NCI-H2227 (cell line): ENCODE data around the gene PCDHGA9.
A peak's percentile ranks its signal among the peaks of the same experiment; 100 is the strongest.
"Not testable (repeated sequence)": the region's sequence is repeated elsewhere in the genome, so short reads cannot be mapped to it uniquely, and the experiment has no call there.

Experiments used
- DNase-seq: peaks from one replicate; lab custom pipeline; 2025; ENCODE audit not compliant: unreplicated experiment; lab: John Stamatoyannopoulos, UW

The PCDHGA9 gene

DNA sequence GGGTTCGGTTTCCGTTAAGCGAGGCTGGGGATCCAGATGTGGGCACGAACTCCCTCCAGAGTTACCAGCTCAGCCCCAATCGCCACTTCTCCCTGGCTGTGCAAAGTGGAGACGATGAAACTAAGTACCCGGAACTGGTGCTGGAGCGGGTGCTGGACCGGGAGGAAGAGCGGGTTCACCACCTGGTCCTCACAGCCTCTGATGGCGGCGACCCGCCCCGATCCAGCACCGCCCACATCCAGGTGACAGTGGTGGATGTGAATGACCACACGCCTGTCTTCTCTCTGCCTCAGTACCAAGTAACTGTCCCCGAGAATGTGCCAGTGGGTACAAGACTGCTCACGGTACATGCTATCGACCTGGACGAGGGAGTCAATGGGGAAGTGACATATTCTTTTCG lies 19.2 kb upstream of the PCDHGA9 start:
- no peak for DNase-seq

DNA sequence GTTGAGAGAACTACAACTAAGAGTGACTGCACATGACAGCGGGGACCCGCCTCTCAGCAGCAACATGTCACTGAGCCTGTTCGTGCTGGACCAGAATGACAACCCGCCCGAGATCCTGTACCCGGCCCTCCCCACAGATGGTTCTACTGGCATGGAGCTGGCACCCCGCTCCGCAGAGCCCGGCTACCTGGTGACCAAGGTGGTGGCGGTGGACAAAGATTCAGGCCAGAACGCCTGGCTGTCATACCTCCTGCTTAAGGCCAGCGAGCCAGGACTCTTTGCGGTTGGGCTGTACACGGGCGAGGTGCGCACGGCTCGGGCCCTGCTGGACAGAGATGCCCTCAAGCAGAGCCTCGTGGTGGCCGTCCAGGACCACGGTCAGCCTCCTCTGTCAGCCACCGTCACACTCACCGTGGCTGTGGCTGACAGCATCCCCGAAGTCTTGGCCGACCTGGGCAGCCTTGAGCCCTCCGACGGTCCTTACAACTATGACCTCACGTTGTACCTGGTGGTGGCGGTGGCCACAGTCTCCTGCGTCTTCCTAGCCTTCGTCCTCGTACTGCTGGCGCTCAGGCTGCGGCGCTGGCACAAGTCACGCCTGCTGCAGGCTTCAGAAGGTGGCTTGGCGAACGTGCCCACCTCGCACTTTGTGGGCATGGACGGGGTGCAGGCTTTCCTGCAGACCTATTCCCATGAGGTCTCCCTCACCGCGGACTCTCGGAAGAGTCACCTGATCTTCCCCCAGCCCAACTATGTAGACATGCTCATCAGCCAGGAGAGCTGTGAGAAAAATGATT lies 17.9 kb upstream of the PCDHGA9 start:
- DNase-seq = no peak

DNA sequence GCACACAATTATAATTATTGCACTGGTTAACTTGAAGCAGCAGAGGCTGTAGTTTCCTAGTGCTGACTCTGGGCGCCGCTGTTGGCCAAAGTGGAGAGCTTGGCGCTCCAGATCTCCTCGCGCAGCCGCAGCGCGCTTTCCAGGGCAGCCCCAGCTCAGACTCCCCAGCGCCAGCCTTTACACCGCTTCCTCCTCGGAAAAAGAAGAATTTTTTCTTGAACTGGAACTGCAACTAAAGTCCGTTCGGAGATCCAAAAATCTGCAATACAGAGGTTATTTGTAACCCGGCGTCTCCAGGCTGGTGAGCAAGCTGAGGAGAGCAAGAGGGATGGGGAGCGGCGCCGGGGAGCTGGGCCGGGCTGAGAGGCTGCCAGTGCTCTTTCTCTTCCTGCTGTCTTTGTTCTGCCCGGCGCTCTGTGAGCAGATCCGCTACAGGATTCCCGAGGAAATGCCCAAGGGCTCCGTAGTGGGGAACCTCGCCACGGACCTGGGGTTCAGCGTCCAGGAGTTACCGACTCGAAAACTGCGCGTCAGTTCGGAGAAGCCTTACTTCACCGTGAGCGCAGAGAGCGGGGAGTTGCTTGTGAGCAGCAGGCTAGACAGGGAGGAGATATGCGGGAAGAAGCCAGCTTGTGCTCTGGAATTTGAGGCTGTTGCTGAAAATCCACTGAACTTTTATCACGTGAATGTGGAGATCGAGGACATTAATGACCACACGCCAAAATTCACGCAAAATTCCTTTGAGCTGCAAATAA lies 14.8 kb upstream of the PCDHGA9 start, which contains the start of gene PCDHGB4:
PCDHGB4 (plus strand) TSS at position 142 of the 755 bp plus-strand sequence; CDS start at position 329, 187 bp downstream.
- DNase-seq = not testable (repeated sequence)

GRCh38 chr5:141388661-141389060 lies 13.9 kb upstream of the PCDHGA9 start:
- no peak for DNase-seq

GRCh38 chr5:141389153-141390042 lies 13.2 kb upstream of the PCDHGA9 start:
- DNase-seq = no peak

- DNase-seq = no peak
These were observed 10.0 kb upstream of the PCDHGA9 start, which contains the start of gene PCDHGA8 for GRCh38 chr5:141392429-141393198. Gene PCDHGA8, plus strand, starts transcription at chr5:141392633. Its CDS starts 181 bp downstream, at chr5:141392814.

DNA sequence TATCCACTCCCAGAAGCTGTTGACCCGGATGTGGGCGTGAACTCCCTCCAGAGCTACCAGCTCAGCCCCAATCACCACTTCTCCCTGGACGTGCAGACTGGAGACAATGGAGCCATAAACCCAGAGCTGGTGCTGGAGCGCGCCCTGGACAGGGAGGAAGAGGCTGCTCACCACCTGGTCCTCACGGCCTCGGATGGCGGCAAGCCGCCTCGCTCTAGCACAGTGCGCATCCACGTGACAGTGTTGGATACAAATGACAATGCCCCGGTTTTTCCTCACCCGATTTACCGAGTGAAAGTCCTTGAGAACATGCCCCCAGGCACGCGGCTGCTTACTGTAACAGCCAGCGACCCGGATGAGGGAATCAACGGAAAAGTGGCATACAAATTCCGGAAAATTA lies 9.3 kb upstream of the PCDHGA9 start:
- DNase-seq = no peak

- not testable (repeated sequence) for DNase-seq
These were observed 8.0 kb upstream of the PCDHGA9 start for GRCh38 chr5:141394401-141395187.

DNA sequence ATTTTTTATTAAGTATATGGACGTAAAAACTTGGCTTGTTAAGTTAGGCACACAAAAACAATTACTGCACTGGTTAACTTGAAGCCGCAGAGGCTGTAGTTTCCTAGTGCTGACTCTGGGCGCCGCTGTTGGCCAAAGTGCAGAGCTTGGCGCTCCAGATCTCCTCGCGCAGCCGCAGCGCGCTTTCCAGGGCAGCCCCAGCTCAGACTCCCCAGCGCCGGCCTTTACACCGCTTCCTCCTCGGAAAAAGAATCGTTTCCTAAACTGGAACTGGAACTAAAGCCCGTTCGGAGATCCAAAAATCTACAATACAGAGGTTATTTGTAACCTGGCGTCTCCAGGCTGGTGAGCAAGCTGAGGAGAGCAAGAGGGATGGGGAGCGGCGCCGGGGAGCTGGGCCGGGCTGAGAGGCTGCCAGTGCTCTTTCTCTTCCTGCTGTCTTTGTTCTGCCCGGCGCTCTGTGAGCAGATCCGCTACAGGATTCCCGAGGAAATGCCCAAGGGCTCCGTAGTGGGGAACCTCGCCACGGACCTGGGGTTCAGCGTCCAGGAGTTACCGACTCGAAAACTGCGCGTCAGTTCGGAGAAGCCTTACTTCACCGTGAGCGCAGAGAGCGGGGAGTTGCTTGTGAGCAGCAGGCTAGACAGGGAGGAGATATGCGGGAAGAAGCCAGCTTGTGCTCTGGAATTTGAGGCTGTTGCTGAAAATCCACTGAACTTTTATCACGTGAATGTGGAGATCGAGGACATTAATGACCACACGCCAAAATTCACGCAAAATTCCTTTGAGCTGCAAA lies 4.6 kb upstream of the PCDHGA9 start, which contains the start of gene PCDHGB5:
PCDHGB5 (plus strand) TSS at position 192 of the 796 bp plus-strand sequence; CDS start at position 373, 181 bp downstream.
- peak; percentile 1 for DNase-seq

DNA sequence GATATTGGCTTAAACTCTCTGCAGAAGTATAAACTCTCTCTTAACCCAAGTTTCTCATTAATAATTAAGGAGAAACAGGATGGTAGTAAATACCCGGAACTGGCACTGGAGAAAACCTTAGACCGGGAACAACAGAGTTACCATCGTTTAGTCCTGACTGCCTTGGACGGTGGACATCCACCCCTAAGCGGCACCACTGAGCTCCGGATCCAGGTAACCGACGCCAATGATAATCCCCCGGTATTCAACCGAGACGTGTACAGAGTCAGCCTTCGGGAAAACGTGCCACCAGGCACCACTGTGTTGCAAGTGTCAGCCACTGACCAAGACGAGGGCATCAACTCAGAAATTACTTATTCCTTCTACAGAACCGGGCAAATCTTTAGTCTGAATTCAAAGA lies 4.0 kb upstream of the PCDHGA9 start:
- no peak for DNase-seq

GRCh38 chr5:141399555-141400258 lies 2.9 kb upstream of the PCDHGA9 start:
- DNase-seq = no peak

DNA sequence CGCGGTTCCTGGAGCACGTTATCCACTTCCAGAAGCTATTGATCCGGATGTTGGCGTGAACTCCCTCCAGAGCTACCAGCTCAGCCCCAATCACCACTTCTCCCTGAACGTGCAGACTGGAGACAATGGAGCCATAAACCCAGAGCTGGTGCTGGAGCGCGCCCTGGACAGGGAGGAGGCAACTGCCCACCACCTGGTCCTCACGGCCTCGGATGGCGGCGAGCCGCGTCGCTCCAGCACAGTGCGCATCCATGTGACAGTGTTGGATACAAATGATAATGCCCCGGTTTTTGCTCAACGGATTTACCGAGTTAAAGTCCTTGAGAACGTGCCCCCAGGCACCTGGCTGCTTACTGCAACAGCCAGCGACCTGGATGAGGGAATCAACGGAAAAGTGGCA lies 809 bp downstream of the PCDHGA9 start:
- no peak for DNase-seq

DNA sequence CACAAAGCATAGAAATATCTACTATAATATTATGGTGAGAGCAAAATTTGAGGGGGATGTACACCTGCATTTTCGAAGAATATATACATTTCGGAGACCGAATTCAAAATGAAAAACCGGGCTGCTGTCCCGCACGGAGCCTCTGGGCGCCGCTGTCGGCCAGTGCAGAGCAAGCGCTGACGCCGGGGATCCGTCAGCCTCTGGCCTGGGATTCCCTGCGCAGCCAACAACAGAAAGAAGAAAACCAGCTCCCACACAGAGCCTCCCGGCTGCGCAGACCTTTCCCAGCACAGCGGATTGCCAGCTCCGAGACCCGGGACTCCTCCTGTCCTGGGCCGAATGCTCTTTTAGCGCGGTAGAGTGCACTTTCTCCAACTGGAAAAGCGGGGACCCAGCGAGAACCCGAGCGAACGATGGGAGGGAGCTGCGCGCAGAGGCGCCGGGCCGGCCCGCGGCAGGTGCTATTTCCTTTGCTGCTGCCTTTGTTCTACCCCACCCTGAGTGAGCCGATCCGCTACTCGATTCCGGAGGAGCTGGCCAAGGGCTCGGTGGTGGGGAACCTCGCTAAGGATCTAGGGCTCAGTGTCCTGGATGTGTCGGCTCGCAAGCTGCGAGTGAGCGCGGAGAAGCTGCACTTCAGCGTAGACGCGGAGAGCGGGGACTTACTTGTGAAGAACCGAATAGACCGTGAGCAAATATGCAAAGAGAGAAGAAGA lies 5.4 kb downstream of the PCDHGA9 start, which contains the start of gene PCDHGB6:
PCDHGB6 (plus strand) TSS at position 232 of the 716 bp plus-strand sequence; CDS start at position 414, 182 bp downstream.
- not testable (repeated sequence) for DNase-seq

DNA sequence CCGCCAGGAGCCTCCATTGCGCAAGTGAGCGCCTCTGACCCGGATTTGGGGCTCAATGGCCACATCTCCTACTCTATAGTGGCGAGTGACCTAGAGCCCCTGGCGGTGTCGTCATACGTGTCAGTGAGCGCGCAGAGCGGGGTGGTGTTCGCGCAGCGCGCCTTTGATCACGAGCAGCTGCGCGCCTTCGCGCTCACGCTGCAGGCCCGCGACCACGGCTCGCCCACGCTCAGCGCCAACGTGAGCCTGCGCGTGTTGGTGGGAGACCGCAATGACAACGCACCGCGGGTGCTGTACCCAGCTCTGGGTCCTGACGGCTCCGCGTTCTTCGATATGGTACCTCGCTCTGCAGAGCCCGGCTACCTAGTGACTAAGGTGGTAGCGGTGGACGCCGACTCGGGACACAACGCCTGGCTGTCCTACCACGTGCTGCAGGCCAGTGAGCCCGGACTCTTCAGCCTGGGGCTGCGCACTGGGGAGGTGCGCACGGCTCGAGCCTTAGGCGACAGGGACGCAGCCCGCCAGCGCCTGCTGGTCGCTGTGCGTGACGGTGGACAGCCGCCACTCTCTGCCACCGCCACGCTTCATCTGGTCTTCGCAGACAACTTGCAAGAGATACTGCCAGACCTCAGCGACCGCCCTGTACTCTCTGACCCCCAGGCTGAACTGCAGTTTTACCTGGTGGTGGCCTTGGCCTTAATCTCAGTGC lies 7.2 kb downstream of the PCDHGA9 start:
- DNase-seq = no peak

DNA sequence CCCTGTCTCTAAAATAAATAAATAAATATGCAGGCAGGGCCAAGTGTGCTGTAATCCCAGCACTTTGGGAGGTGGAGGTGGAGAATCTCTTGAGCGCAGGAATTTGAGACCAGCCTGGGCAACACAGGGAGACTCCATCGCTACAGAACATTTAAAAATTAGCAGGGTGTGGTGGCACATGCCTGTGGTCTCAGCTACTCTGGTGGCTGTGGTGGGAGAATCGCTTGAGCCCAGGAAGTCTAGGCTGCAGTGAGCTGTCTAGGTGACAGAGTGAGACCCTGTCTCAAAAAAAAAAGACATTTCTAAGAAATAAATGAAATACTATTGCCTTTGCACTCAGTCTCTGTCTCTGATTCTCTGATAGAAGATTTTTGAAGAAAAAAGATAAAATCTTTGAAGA lies 9.0 kb downstream of the PCDHGA9 start:
- no peak for DNase-seq

DNA sequence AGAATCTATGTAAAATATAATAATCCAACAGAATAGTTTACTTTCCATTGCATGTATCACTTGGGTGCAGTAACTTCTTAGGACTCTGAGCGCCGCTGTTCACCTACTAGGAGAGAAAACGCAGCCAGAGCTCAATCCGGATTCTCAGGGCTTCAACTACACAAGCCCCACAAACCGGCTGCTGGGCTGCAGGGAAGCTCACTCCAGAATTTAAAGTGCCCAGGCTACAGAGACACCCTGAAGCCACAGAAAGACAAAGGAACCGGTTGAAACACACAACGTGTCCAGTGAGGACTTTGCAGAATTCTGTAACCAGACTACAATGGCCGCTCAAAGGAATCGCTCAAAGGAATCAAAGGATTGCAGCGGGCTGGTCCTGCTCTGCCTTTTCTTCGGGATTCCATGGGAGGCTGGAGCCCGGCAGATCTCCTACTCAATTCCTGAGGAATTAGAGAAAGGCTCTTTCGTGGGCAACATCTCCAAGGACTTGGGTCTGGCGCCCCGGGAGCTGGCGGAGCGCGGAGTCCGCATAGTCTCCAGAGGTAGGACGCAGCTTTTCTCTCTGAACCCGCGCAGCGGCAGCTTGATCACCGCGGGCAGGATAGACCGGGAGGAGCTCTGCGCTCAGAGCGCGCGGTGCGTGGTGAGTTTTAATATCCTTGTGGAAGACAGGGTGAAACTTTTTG lies 10.4 kb downstream of the PCDHGA9 start, which contains the start of gene PCDHGA10:
PCDHGA10 (plus strand) TSS at position 134 of the 686 bp plus-strand sequence; CDS start at position 323, 189 bp downstream.
- no peak for DNase-seq
